Measurements from ENCODE around the gene LCOR. TPM values are rescaled to one million over a fixed set of nuclear protein-coding genes. Genes with fewer than 3 reads are reported as not detected.

Gene LCOR
- total RNA-seq, 1 donor from 2014 or later: 35.3 TPM

DNA sequence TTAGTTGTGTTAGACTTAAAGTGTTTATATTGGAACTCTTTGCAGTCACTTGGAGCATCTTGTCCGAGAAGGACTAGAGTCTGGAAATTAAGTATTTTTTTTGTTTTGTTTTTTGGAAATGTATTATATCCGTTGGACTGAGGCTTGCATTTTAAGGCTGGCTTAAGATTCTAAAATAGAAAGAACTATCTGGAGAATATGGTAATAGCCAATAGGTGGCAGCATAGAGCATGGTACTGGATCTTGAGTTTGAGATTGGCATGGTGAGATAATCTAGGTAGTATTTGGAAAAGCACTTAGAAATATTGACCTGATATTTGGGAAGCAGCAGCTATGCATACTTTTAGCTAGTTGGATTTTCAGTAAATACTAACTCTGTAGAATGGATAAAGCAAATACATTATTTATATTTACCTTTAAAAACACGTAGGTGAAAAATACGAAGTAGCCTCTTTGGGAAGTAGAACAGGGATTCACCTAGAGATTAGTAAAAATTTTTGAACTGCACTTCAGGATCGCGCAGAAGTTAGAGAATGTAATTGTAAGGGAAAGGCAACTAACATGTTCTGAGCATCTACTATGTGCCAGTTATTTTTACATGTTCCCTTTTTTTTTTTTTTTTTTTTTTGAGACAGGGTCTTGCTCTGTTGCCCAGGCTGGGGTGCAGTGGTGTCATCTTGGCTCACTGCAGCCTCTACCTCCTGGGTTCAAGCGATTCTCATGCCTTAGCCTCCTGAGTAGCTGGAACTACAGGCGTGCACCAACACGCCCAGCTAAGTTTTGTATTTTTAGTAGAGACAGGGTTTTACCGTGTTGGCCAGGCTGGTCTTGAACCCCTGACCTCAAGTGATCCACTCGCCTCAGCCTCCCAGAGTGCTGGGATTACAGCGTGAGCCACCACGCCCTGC, 78.6 kb downstream of the LCOR start:
- H3K9me3 ChIP-seq (ENCODE audit: low read depth): no peaks in the 10 kb centered on the region
- H3K4me1 Mint-ChIP-seq: peaks cover 3% of the 10 kb centered on the region
- H3K36me3 ChIP-seq: peaks cover 4% of the 10 kb centered on the region
- peak; percentile 64 for DNase-seq (ENCODE audit: low spot score)
- no peak overlapping the region for H3K27ac Mint-ChIP-seq
- H3K4me3 Mint-ChIP-seq: no peak overlapping the region
- H3K36me3 Mint-ChIP-seq: peaks cover 30% of the 10 kb centered on the region
- peaks cover 3% of the 10 kb centered on the region for H3K27me3 Mint-ChIP-seq (ENCODE audit: insufficient read depth, low read depth)
- H3K9me3 Mint-ChIP-seq: no peaks in the 10 kb centered on the region
- H3K4me3 ChIP-seq: no peak overlapping the region
- TF ChIP-seq EZH2 (IDR thresholded peaks at IDR 0.05): no peak
- TF ChIP-seq, protein P1, sequence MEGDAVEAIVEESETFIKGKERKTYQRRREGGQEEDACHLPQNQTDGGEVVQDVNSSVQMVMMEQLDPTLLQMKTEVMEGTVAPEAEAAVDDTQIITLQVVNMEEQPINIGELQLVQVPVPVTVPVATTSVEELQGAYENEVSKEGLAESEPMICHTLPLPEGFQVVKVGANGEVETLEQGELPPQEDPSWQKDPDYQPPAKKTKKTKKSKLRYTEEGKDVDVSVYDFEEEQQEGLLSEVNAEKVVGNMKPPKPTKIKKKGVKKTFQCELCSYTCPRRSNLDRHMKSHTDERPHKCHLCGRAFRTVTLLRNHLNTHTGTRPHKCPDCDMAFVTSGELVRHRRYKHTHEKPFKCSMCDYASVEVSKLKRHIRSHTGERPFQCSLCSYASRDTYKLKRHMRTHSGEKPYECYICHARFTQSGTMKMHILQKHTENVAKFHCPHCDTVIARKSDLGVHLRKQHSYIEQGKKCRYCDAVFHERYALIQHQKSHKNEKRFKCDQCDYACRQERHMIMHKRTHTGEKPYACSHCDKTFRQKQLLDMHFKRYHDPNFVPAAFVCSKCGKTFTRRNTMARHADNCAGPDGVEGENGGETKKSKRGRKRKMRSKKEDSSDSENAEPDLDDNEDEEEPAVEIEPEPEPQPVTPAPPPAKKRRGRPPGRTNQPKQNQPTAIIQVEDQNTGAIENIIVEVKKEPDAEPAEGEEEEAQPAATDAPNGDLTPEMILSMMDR (IDR thresholded peaks at IDR 0.05): peak; percentile 74
- H4K20me1 ChIP-seq (ENCODE audit: low read depth): peaks cover 13% of the 10 kb centered on the region
- peaks cover 80% of the 10 kb centered on the region for H3K79me2 ChIP-seq (ENCODE audit: low read depth)
- H3K27ac ChIP-seq: no peak overlapping the region
- no peak overlapping the region for H3K4me2 ChIP-seq
- no peak overlapping the region for H2AFZ ChIP-seq (replicated peaks)
- peaks cover 19% of the 10 kb centered on the region for H3F3A ChIP-seq (ENCODE audit: low read depth)
- H3K4me1 ChIP-seq: peaks cover 11% of the 10 kb centered on the region
- no peak overlapping the region for H3K9ac ChIP-seq
- H3K27me3 ChIP-seq: no peaks in the 10 kb centered on the region

DNA sequence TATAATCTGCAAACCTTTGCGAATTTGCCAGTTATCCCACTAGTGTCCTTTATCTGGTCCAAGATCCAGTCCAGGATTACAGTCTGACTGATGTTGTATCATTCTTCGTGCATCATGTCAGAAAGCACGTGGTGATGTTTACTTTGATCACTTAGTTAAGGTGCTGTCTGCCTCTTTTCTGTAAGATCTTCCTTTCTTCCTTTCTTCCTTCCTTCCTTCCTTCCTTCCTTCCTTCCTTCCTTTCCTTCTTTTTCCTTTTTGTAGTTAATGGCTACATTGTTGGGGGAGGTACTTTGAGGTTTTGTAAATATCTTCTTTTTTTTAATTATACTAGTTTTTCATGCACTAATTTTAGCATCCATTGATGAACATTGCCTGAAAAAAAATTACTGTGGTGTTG, 80.3 kb downstream of the LCOR start:
- Histone ChIP-seq H3K27me3 (no peaks in the 10 kb centered on the region), H3F3A (ENCODE audit: low read depth) (peaks cover 22% of the 10 kb centered on the region), H3K79me2 (ENCODE audit: low read depth) (peaks cover 77% of the 10 kb centered on the region), H2AFZ (replicated peaks) (no peak overlapping the region), H3K4me2 (no peak overlapping the region), H4K20me1 (ENCODE audit: low read depth) (peaks cover 10% of the 10 kb centered on the region), H3K4me3 (no peak overlapping the region), H3K9me3 (ENCODE audit: low read depth) (no peaks in the 10 kb centered on the region), H3K9ac (no peak overlapping the region), H3K4me1 (no peaks in the 10 kb centered on the region), H3K36me3 (peaks cover 4% of the 10 kb centered on the region), H3K27ac (no peak overlapping the region)
- no peak for DNase-seq (ENCODE audit: low spot score)
- Mint-ChIP-seq H3K4me3 (no peak overlapping the region), H3K27me3 (ENCODE audit: insufficient read depth, low read depth) (peaks cover 3% of the 10 kb centered on the region), H3K9me3 (no peaks in the 10 kb centered on the region), H3K4me1 (no peaks in the 10 kb centered on the region), H3K27ac (no peak overlapping the region), H3K36me3 (peaks cover 33% of the 10 kb centered on the region)
- TF ChIP-seq, protein P1 (IDR thresholded peaks at IDR 0.05): no peak

DNA sequence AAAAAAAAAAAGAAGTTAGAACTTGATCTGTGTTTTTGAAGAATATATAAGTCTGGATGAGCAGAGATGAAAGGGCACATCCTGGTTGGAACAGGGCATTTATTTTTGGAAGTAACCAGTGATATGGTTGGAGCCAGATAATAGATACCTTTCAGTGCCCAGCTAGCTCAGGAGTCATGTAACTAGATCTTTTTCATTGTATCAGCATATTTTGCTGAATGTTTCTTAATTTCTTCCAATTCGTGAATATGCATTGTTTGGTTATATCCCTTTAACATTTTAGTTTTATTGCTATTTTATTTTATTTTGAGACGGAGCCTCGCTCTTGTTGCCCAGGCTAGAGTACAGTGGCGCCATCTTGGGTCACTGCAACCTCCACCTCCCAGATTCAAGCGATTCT, 81.8 kb downstream of the LCOR start:
- Histone ChIP-seq H3K4me1 (no peaks in the 10 kb centered on the region), H3K27ac (no peak overlapping the region), H3K4me2 (no peak overlapping the region), H4K20me1 (ENCODE audit: low read depth) (peaks cover 15% of the 10 kb centered on the region), H3K9me3 (ENCODE audit: low read depth) (no peaks in the 10 kb centered on the region), H3K9ac (no peak overlapping the region), H3K79me2 (ENCODE audit: low read depth) (peaks cover 74% of the 10 kb centered on the region), H2AFZ (replicated peaks) (no peak overlapping the region), H3K36me3 (no peaks in the 10 kb centered on the region), H3K4me3 (no peak overlapping the region), H3K27me3 (no peaks in the 10 kb centered on the region), H3F3A (ENCODE audit: low read depth) (peaks cover 23% of the 10 kb centered on the region)
- Mint-ChIP-seq H3K4me1 (no peaks in the 10 kb centered on the region), H3K9me3 (no peaks in the 10 kb centered on the region), H3K27ac (no peak overlapping the region), H3K27me3 (ENCODE audit: insufficient read depth, low read depth) (peaks cover 3% of the 10 kb centered on the region), H3K36me3 (peaks cover 34% of the 10 kb centered on the region), H3K4me3 (no peak overlapping the region)
- TF ChIP-seq, protein P1 (IDR thresholded peaks at IDR 0.05): no peak
- TF ChIP-seq EZH2phosphoT487 (IDR thresholded peaks at IDR 0.05): no peak
- DNase-seq (ENCODE audit: low spot score): no peak

All from neural progenitor cell (in vitro differentiated cells).